Karpas-422 (cell line): ENCODE data around the gene OTOS. TPM values are rescaled to one million over a fixed set of nuclear protein-coding genes. Genes with fewer than 3 reads are reported as not detected.

ENCODE experiments used
- DNase-seq: peaks from one replicate; pipeline ENCODE4 v3.0.0-alpha.2; 2015
- H2AFZ ChIP-seq: fragments of 200-600 bp; sonication (generic); 2 replicates; pipeline ENCODE4 v1.6.1; 2014; ENCODE audit warnings: antibody characterized with exemption, low read length, mixed read lengths
- H3K27ac ChIP-seq: fragments of 200-600 bp; sonication (generic); 2 replicates; pipeline ENCODE4 v1.5.1; 2014; ENCODE audit warnings: mild to moderate bottlenecking, low read length, moderate library complexity
- H3K27me3 ChIP-seq: fragments of 200-600 bp; sonication (generic); 2 replicates; pipeline ENCODE4 v1.6.1; 2014; ENCODE audit warnings: low read length, mixed read lengths
- H3K36me3 ChIP-seq: fragments of 200-600 bp; sonication (generic); 2 replicates; pipeline ENCODE4 v1.6.1; 2014; ENCODE audit warnings: low read length, mixed read lengths; ENCODE audit not compliant: insufficient read depth
- H3K4me1 ChIP-seq: fragments of 200-600 bp; sonication (generic); 2 replicates; pipeline ENCODE4 v1.6.1; 2014; ENCODE audit warnings: mild to moderate bottlenecking, low read length, mixed read lengths
- H3K4me2 ChIP-seq: fragments of 200-600 bp; sonication (generic); 2 replicates; pipeline ENCODE4 v1.6.1; 2014; ENCODE audit warnings: low read length, low read depth, mild to moderate bottlenecking; ENCODE audit not compliant: poor library complexity, severe bottlenecking
- H3K4me3 ChIP-seq: fragments of 200-600 bp; sonication (generic); 2 replicates; pipeline ENCODE4 v1.5.1; 2014; ENCODE audit warnings: mild to moderate bottlenecking, antibody characterized with exemption, low read length, mixed read lengths
- H3K79me2 ChIP-seq: fragments of 200-600 bp; sonication (generic); 2 replicates; pipeline ENCODE4 v1.6.1; 2014; ENCODE audit warnings: mild to moderate bottlenecking, low read length, mixed read lengths
- H3K9ac ChIP-seq: fragments of 200-600 bp; sonication (generic); 2 replicates; pipeline ENCODE4 v1.6.0; 2014; ENCODE audit warnings: low read length
- H3K9me2 ChIP-seq: fragments of 200-600 bp; sonication (generic), shearing (Covaris generic); replicated peaks from 2 replicates; pipeline ENCODE4 v1.6.0; 2014; ENCODE audit warnings: mild to moderate bottlenecking, low read length, moderate library complexity; ENCODE audit not compliant: insufficient read depth
- H3K9me3 ChIP-seq: fragments of 300-700, 200-600 bp; sonication (generic); 2 replicates; pipeline ENCODE4 v1.6.1; 2014; ENCODE audit warnings: low read length, mixed read lengths
- H4K20me1 ChIP-seq: fragments of 200-600 bp; sonication (generic); 2 replicates; pipeline ENCODE4 v1.6.1; 2014; ENCODE audit warnings: mild to moderate bottlenecking, antibody characterized with exemption, low read length, low read depth; ENCODE audit not compliant: insufficient read depth
- total RNA-seq: library from RNA; depleted of rRNA; stranded (reverse); fragments of >200 nt; shearing (Covaris generic); gene quantifications from 2 replicates; pipeline ENCODE4 v1.2.3, GENCODE V29; 2014; ENCODE audit warnings: low replicate concordance; rRNA removed

OTOS gene
- total RNA-seq, 1 experiment from 2014 or later: not detected

DNA sequence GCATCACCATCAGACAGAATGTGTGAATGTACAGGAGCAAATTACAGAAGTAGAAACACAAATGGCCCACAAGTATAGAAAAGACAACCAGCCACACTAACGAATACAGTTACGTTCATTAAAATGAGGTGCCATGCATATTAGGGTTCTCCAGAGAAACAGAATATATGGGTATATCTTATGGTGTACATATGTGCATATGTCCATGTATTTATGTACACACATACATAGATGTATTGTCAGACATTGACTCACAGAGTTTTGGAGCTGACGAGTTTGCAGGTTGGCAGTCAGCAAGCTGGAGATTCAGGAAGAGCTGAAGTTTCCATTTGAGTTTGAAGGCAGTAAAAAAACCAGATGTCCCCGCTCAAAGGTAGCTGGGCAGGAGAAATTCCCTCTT, 37.3 kb downstream of the OTOS start:
- Histone ChIP-seq H3K4me2 (no peak overlapping the region), H3K9ac (no peak overlapping the region), H3K9me3 (no peaks in the 10 kb centered on the region), H3K4me1 (no peaks in the 10 kb centered on the region), H2AFZ (no peak overlapping the region), H3K79me2 (no peaks in the 10 kb centered on the region), H3K27me3 (no peaks in the 10 kb centered on the region), H3K36me3 (no peaks in the 10 kb centered on the region), H3K4me3 (no peak overlapping the region), H3K27ac (no peak overlapping the region), H4K20me1 (no peaks in the 10 kb centered on the region), H3K9me2 (no peaks in the 10 kb centered on the region)
- DNase-seq: no peak

DNA sequence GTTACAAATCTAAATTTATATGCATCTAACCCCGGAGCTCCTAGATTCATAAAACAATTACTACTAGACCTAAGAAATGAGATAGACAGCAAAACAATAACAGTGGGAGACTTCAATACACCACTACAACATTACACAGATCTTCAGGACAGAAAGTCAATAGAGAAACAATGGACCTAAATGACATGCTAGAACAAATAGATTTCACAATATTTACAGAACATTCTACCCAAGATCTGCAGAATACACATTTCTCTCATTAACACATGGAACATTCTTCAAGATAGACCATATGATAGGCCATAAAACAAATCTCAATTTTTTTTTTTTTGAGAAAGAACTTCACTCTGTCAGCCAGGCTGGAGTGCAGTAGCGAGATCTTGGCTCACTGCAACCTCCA, 42.1 kb downstream of the OTOS start:
- no peak overlapping the region for H3K9ac ChIP-seq
- H2AFZ ChIP-seq: no peak overlapping the region
- DNase-seq: no peak
- H3K9me3 ChIP-seq: no peaks in the 10 kb centered on the region
- no peaks in the 10 kb centered on the region for H4K20me1 ChIP-seq
- H3K4me2 ChIP-seq: no peak overlapping the region
- H3K4me1 ChIP-seq: no peaks in the 10 kb centered on the region
- H3K79me2 ChIP-seq: no peaks in the 10 kb centered on the region
- no peaks in the 10 kb centered on the region for H3K36me3 ChIP-seq
- no peak overlapping the region for H3K27ac ChIP-seq
- H3K9me2 ChIP-seq: no peaks in the 10 kb centered on the region
- H3K27me3 ChIP-seq: no peaks in the 10 kb centered on the region
- H3K4me3 ChIP-seq: no peak overlapping the region

DNA sequence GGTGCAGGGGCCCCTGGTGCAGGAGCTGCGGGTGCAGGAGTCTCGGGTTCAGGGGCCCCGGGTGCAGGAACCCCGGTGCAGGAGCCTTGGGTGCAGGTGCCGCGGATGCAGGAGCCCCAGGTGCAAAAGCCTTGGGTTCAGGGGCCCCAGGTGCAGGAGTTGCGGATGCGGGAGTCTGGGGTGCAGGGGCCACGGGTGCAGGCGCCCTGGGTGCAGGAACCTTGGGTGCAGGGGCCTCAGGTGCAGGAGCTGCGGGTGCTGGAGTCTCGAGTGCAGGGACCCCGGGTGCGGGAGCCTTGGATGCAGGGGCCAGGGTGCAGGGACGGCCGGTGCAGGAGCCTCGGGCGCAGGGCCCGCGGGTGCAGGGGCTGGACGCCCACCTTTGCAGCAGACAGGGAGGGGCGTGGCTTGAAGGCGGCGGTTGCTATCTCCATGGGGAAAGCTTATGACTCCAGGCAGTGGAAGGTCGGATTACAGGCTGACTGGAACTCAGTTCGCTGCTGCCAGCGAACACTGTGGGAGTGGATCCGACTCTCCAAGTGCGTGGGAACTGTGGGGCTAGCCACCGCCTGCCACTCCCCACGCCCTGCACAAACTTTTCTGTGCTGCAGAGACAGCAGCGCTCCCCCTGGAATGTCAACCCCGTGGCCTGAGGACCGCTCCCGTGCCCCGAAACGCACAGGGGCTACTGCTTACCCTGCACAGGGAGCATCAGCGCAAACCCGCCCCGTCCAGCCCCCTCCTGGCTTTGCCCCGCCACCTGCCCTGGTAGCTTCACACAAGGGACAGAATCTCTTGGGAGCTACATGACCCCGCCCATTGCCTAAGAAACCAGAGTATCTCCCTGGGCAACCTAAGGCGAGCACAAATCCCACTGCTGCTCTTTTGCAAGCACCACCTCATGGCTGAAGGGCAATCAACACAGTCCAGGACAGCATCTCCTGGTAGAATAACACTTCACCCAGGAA, 44.6 kb downstream of the OTOS start:
- DNase-seq: no peak
- no peaks in the 10 kb centered on the region for H3K79me2 ChIP-seq
- no peak overlapping the region for H2AFZ ChIP-seq
- H3K9me3 ChIP-seq: no peaks in the 10 kb centered on the region
- H3K4me2 ChIP-seq: no peak overlapping the region
- no peaks in the 10 kb centered on the region for H3K27me3 ChIP-seq
- H3K9ac ChIP-seq: no peak overlapping the region
- no peak overlapping the region for H3K27ac ChIP-seq
- H3K9me2 ChIP-seq: no peaks in the 10 kb centered on the region
- no peaks in the 10 kb centered on the region for H3K4me1 ChIP-seq
- H3K4me3 ChIP-seq: no peak overlapping the region
- H3K36me3 ChIP-seq: no peaks in the 10 kb centered on the region
- no peaks in the 10 kb centered on the region for H4K20me1 ChIP-seq

DNA sequence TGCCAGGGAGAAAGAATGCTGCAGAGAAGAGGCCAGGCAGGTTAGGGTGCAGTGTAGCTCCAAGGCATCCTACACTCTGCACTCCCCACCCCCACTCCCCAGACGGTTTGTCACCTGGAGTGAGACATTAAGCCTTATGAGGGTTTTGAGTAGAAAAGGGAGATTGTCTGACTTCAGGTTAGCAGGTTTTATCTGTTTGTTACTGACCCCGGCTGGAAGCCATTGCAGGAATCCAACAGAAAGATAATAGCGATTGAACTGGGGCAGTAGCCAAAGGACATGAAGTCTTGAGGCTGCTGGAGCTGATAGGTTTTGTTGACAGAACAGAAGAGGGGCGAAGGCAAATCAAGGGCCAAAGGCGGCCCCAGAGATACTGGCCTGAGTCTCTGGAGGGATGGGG, 51.2 kb downstream of the OTOS start:
- Histone ChIP-seq H3K36me3 (no peaks in the 10 kb centered on the region), H3K9me2 (no peaks in the 10 kb centered on the region), H3K4me3 (no peak overlapping the region), H2AFZ (no peak overlapping the region), H4K20me1 (no peaks in the 10 kb centered on the region), H3K79me2 (no peaks in the 10 kb centered on the region), H3K9ac (no peak overlapping the region), H3K4me1 (no peaks in the 10 kb centered on the region), H3K27me3 (no peaks in the 10 kb centered on the region), H3K27ac (no peak overlapping the region), H3K4me2 (no peak overlapping the region), H3K9me3 (peaks cover 6% of the 10 kb centered on the region)
- DNase-seq: no peak

Other genes with a start within 250 kb of the OTOS start
- gene NDUFA10, start 115.3 kb downstream of the OTOS start, total RNA-seq: 93.1 and 104 TPM in 2 replicates
- not detected in 2 replicates for gene OR6B2, start 110.2 kb downstream of the OTOS start, total RNA-seq
- not detected in 2 replicates for gene OR6B3, start 87.1 kb downstream of the OTOS start, total RNA-seq
- gene COPS9, start 4.4 kb downstream of the OTOS start, total RNA-seq: 214 and 375 TPM in 2 replicates